Thyroid gland (tissue), 4 donors: Measurements from ENCODE around the gene SNX33. TPM values are rescaled to one million over a fixed set of nuclear protein-coding genes. Genes with fewer than 3 reads are reported as not detected.

ENCODE experiments used
- DNase-seq, 2 donors: peaks; one replicate each; pipeline ENCODE4 v3.0.0-alpha.2; 2019
- H3K27ac ChIP-seq, 3 donors: fragments of 200-600 bp; sonication (generic); 1 replicate in 2 of 3; 2 replicates in 1 of 3; pipeline ENCODE4 v1.5.1; 2016 to 2019; ENCODE audit warnings: mild to moderate bottlenecking in 1 of 3, moderate library complexity in 1 of 3
- H3K27me3 ChIP-seq: fragments of 200-600 bp; sonication (generic); one replicate; pipeline ENCODE4 v1.5.1; 2019
- H3K36me3 ChIP-seq, 2 donors: fragments of 200-600 bp; sonication (generic); one replicate each; pipeline ENCODE4 v1.5.1; 2016 to 2019
- H3K4me1 ChIP-seq, 2 donors: fragments of 200-600 bp; sonication (generic); one replicate each; pipeline ENCODE4 v1.5.1; 2017 to 2019
- H3K4me3 ChIP-seq, 3 donors: fragments of 200-600 bp; sonication (generic); replicated peaks in 1 of 3; 1 replicate in 2 of 3; 2 replicates in 1 of 3; pipeline ENCODE4 v1.5.1; 2016; ENCODE audit warnings: mild to moderate bottlenecking in 1 of 3
- H3K9me3 ChIP-seq: fragments of 200-600 bp; sonication (generic); one replicate; pipeline ENCODE4 v1.5.1; 2017
- POLR2A ChIP-seq, 2 donors: fragments of 450-650 bp; IDR thresholded peaks; one replicate each; pipeline ENCODE4 v1.6.1; 2017; ENCODE audit warnings: antibody characterized with exemption in 2 of 2, mild to moderate bottlenecking in 2 of 2, moderate library complexity in 1 of 2
- whole genome bisulfite sequencing, 2 donors: methylation state at CpG; one replicate each; pipeline ENCODE4 v1.1.5; 2017; 5-methylcytosine and 5-hydroxymethylcytosine counted together
- intact Hi-C: fragments of 100-400 bp; cut with DNase I; formaldehyde crosslinking; loops from one replicate; pipeline ENCODE4 v1.15.1; 2023
- total RNA-seq, 4 donors: library from RNA; depleted of rRNA; stranded (reverse); fragments of >200 nt; gene quantifications; one replicate each; pipeline ENCODE4 v1.2.3, GENCODE V29; 2016
- TF ChIP-seq, protein P1 (sequence below), 6 experiments: fragments of 200-600 bp in 3 of 6; fragments of 450-650 bp in 3 of 6; sonication (generic) in 3 of 6; IDR thresholded peaks; one replicate each; pipeline ENCODE4 v1.5.1; 2016 to 2019; ENCODE audit warnings: antibody characterized with exemption in 6 of 6, mild to moderate bottlenecking in 2 of 6, inconsistent platforms in 1 of 6, moderate library complexity in 1 of 6

The SNX33 gene
- total RNA-seq, 4 donors from 2014 or later = 22.8 to 28.7 (median 26.5) TPM

GRCh38 chr15:75661100-75661755, 13.5 kb downstream of the SNX33 start:
- Histone ChIP-seq H3K4me3 (no peak overlapping the region), H3K36me3 (peaks cover 0 to 7% of the 10 kb centered on the region in 2 donors), H3K4me1 (peaks cover 25 to 40% of the 10 kb centered on the region in 2 donors), H3K9me3 (no peaks in the 10 kb centered on the region), H3K27ac (peak overlapping the region; percentile 90 to 94 (median 90)), H3K27me3 (no peaks in the 10 kb centered on the region)
- peak; percentile 94 to 96 for DNase-seq
- peak in 1 of 2 donors; percentile 70 for TF ChIP-seq POLR2A (IDR thresholded peaks at IDR 0.05)
- TF ChIP-seq, protein P1, sequence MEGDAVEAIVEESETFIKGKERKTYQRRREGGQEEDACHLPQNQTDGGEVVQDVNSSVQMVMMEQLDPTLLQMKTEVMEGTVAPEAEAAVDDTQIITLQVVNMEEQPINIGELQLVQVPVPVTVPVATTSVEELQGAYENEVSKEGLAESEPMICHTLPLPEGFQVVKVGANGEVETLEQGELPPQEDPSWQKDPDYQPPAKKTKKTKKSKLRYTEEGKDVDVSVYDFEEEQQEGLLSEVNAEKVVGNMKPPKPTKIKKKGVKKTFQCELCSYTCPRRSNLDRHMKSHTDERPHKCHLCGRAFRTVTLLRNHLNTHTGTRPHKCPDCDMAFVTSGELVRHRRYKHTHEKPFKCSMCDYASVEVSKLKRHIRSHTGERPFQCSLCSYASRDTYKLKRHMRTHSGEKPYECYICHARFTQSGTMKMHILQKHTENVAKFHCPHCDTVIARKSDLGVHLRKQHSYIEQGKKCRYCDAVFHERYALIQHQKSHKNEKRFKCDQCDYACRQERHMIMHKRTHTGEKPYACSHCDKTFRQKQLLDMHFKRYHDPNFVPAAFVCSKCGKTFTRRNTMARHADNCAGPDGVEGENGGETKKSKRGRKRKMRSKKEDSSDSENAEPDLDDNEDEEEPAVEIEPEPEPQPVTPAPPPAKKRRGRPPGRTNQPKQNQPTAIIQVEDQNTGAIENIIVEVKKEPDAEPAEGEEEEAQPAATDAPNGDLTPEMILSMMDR (IDR thresholded peaks at IDR 0.05) = no peak
- intact Hi-C loops = no loop called here
- WGBS, 2 donors = 34 to 45% methylated on average over 6 to 7 of the region's 14 CpGs

DNA sequence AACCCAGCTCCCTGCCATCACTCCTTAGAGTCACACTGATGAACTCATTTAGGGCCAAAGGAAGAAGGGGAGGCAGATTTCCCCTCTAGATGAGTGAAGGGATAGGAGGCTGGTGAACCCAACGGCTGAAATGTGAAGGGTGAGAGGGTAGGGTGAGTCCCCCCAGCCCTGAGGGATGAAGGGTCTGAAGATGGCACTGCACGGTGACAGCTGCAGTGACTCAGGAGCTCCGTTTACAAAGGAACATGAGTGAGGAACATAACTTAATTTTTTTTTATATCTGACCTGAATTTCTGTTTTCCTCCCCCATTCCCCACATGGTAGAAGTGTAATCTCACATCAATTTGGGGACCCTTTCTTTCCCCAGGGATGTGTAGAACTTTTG, 14.0 kb downstream of the SNX33 start:
- intact Hi-C loops = no loop called here
- DNase-seq = no peak
- WGBS, 2 donors = 76 to 82% methylated on average over 3 of the region's 3 CpGs
- Histone ChIP-seq H3K27me3 (no peaks in the 10 kb centered on the region), H3K4me3 (no peak overlapping the region), H3K27ac (peak overlapping the region; percentile 90 to 94 (median 90)), H3K36me3 (peaks cover 0 to 6% of the 10 kb centered on the region in 2 donors), H3K4me1 (peaks cover 28 to 42% of the 10 kb centered on the region in 2 donors), H3K9me3 (no peaks in the 10 kb centered on the region)
- TF ChIP-seq POLR2A (IDR thresholded peaks at IDR 0.05) = no peak
- TF ChIP-seq, protein P1 (IDR thresholded peaks at IDR 0.05) = no peak

- WGBS, 2 donors = 88 to 92% methylated on average over 4 to 9 of the region's 9 CpGs
- Histone ChIP-seq H3K9me3 (no peaks in the 10 kb centered on the region), H3K36me3 (no peaks in the 10 kb centered on the region), H3K4me3 (no peak overlapping the region), H3K27me3 (no peaks in the 10 kb centered on the region), H3K27ac (peak overlapping the region in 1 of 3 donors; percentile 11), H3K4me1 (peaks cover 30 to 52% of the 10 kb centered on the region in 2 donors)
- TF ChIP-seq, protein P1 (IDR thresholded peaks at IDR 0.05) = no peak
- no peak for TF ChIP-seq POLR2A (IDR thresholded peaks at IDR 0.05)
- no peak for DNase-seq
- intact Hi-C loops = no loop called here
Measured at GRCh38 chr15:75662823-75663519, 15.3 kb downstream of the SNX33 start.

GRCh38 chr15:75663931-75664421, 16.3 kb downstream of the SNX33 start:
- WGBS, 2 donors = 80% methylated on average over 11 of the region's 11 CpGs
- no peak for DNase-seq
- H3K9me3 ChIP-seq = no peaks in the 10 kb centered on the region
- TF ChIP-seq, protein P1 (IDR thresholded peaks at IDR 0.05) = no peak
- intact Hi-C loops = no loop called here
- H3K4me1 ChIP-seq = peaks cover 30 to 48% of the 10 kb centered on the region in 2 donors
- H3K36me3 ChIP-seq = no peaks in the 10 kb centered on the region
- no peak overlapping the region for H3K27ac ChIP-seq
- no peaks in the 10 kb centered on the region for H3K27me3 ChIP-seq
- no peak overlapping the region for H3K4me3 ChIP-seq
